Measurements from ENCODE around the gene KRTAP5-2.

DNA sequence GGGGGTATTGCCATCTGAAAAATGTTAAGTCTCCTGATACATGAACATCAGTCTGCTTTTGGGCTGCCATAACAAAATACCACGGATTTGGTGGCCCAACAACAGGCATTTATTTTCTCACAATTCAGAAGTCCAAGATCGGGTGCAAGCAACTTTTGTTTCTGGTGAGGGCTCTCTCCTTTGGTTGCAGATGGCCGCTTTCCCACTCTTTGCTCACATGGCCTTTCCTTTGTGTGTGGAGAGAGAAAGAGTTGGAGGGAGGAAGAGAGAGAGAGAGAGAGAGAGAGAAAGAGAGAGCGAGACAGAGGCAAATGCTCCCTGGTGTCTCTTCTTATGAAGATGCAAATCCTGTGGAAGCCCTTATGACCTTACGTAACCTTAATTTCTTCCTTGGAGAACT lies 2.5 kb upstream of the KRTAP5-2 start:
- no peak for TF ChIP-seq EP300 (IDR thresholded peaks at IDR 0.05)
- TF ChIP-seq, protein P1, sequence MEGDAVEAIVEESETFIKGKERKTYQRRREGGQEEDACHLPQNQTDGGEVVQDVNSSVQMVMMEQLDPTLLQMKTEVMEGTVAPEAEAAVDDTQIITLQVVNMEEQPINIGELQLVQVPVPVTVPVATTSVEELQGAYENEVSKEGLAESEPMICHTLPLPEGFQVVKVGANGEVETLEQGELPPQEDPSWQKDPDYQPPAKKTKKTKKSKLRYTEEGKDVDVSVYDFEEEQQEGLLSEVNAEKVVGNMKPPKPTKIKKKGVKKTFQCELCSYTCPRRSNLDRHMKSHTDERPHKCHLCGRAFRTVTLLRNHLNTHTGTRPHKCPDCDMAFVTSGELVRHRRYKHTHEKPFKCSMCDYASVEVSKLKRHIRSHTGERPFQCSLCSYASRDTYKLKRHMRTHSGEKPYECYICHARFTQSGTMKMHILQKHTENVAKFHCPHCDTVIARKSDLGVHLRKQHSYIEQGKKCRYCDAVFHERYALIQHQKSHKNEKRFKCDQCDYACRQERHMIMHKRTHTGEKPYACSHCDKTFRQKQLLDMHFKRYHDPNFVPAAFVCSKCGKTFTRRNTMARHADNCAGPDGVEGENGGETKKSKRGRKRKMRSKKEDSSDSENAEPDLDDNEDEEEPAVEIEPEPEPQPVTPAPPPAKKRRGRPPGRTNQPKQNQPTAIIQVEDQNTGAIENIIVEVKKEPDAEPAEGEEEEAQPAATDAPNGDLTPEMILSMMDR (IDR thresholded peaks at IDR 0.05), result no peak
